ENCODE data around the gene ABCB11.
"Not testable (repeated sequence)": the region's sequence is repeated elsewhere in the genome, so short reads cannot be mapped to it uniquely, and the experiment has no call there.

The ABCB11 gene

GRCh38 chr2:168926621-168927386 lies 104.3 kb downstream of the ABCB11 start:
- DNase-seq = no peak

GRCh38 chr2:168920504-168921157 lies 110.5 kb downstream of the ABCB11 start:
- DNase-seq = peak; percentile 42

- no peak for DNase-seq
These were observed 114.8 kb downstream of the ABCB11 start for GRCh38 chr2:168916331-168916675.

GRCh38 chr2:168915441-168916330 lies 115.4 kb downstream of the ABCB11 start:
- no peak for DNase-seq

GRCh38 chr2:168913495-168913894 lies 117.6 kb downstream of the ABCB11 start:
- DNase-seq = no peak

GRCh38 chr2:168912901-168913369 lies 118.2 kb downstream of the ABCB11 start:
- no peak for DNase-seq

GRCh38 chr2:168912466-168912865 lies 118.7 kb downstream of the ABCB11 start:
- no peak for DNase-seq

- no peak for DNase-seq
These were observed 120.8 kb downstream of the ABCB11 start for GRCh38 chr2:168910330-168910729.

- DNase-seq = no peak
These were observed 123.0 kb downstream of the ABCB11 start for GRCh38 chr2:168907940-168908662.

GRCh38 chr2:168904358-168904757 lies 126.8 kb downstream of the ABCB11 start:
- DNase-seq = no peak

- DNase-seq = no peak
These were observed 127.2 kb downstream of the ABCB11 start for GRCh38 chr2:168903888-168904287.

GRCh38 chr2:168901003-168901402 lies 130.1 kb downstream of the ABCB11 start, which contains the start of gene G6PC2:
G6PC2 (plus strand) TSS chr2:168901291; CDS start chr2:168901332, 41 bp downstream.
- DNase-seq = no peak

- no peak for DNase-seq
These were observed 133.7 kb downstream of the ABCB11 start for GRCh38 chr2:168897449-168897848.

- peak; percentile 19 for DNase-seq
These were observed 134.3 kb downstream of the ABCB11 start for GRCh38 chr2:168896783-168897182.

- DNase-seq = no peak
These were observed 135.4 kb downstream of the ABCB11 start for GRCh38 chr2:168895771-168896170.

- DNase-seq = no peak
These were observed 136.4 kb downstream of the ABCB11 start for GRCh38 chr2:168894720-168895119.

GRCh38 chr2:168894101-168894500 lies 137.0 kb downstream of the ABCB11 start:
- DNase-seq = no peak

- DNase-seq = no peak
These were observed 138.8 kb downstream of the ABCB11 start for GRCh38 chr2:168892327-168892726.

GRCh38 chr2:168890006-168890782 lies 140.9 kb downstream of the ABCB11 start, which contains the start of gene SPC25:
SPC25 (minus strand) TSS chr2:168890430; CDS start chr2:168889519, 911 bp downstream.
- peak; percentile 91 for DNase-seq

GRCh38 chr2:168889635-168890005 lies 141.5 kb downstream of the ABCB11 start:
- no peak for DNase-seq

- no peak for DNase-seq
These were observed 146.1 kb downstream of the ABCB11 start for GRCh38 chr2:168884975-168885374.

- not testable (repeated sequence) for DNase-seq
These were observed 149.0 kb downstream of the ABCB11 start for GRCh38 chr2:168882163-168882562.
